ENCODE measurements around the gene VPS54. TPM values are rescaled to one million over a fixed set of nuclear protein-coding genes. Genes with fewer than 3 reads are reported as not detected.

The VPS54 gene
- total RNA-seq, 1 experiment from 2014 or later = 12.4 TPM

GRCh38 chr2:63862806-63863205, 156.4 kb downstream of the VPS54 start:
- no peaks in the 10 kb centered on the region for H4K20me1 ChIP-seq (ENCODE audit: insufficient read depth)
- DNase-seq (ENCODE audit: low read depth, low spot score) = peak; percentile 70
- no peaks in the 10 kb centered on the region for H3K9me3 ChIP-seq (ENCODE audit: control insufficient read depth in 1 of 2, insufficient read depth in 1 of 2, low read depth in 1 of 2, low read length in 2 of 2)
- peak overlapping the region; percentile 19; the same call in 1 of the 2 replicates for H3K9ac ChIP-seq (ENCODE audit: low read length)
- H3K27ac ChIP-seq (ENCODE audit: low read depth, low read length) = peak overlapping the region; percentile 58; the same call in 1 of the 2 replicates
- no TSS peak for BruUV-seq (replicated peaks)
- CTCF ChIA-PET = interaction anchor here (0.7 to 2.8 kb wide), 3 partner anchors 164 to 171 kb away, joined by 3 to 21 read pairs (median 9); no protein-coding TSS in a partner anchor
- ATAC-seq = peak; percentile 81
- RAD21 ChIA-PET (ENCODE audit: low non-redundant PET in 1 of 2, low total read pairs in 2 of 2, uncharacterized antibody in 2 of 2, unreplicated experiment in 2 of 2) = no interaction called here
- no peak overlapping the region for H2AFZ ChIP-seq (ENCODE audit: low read depth, low read length, poor library complexity, severe bottlenecking)
- no peaks in the 10 kb centered on the region for H3K79me2 ChIP-seq (ENCODE audit: insufficient read depth, low read length)
- no peaks in the 10 kb centered on the region for H3K27me3 ChIP-seq (ENCODE audit: insufficient read depth, low read length)
- peaks cover 3 to 4% of the 10 kb centered on the region in 2 experiments; a peak in 3 of 4 replicates for H3K36me3 ChIP-seq (ENCODE audit: control insufficient read depth in 1 of 2, insufficient read depth in 2 of 2, low read length in 2 of 2)
- peak overlapping the region; percentile 59 for H3K4me2 ChIP-seq (ENCODE audit: low read length)
- POLR2A ChIA-PET = no interaction called here
- intact Hi-C loops (cut with micrococcal nuclease) = loop anchor here (5.0 kb wide), 1 partner anchor 271 kb away; no protein-coding TSS in a partner anchor
- peaks cover 11 to 17% of the 10 kb centered on the region in 2 experiments for H3K4me1 ChIP-seq (ENCODE audit: control insufficient read depth in 1 of 2, insufficient read depth in 2 of 2, low read length in 2 of 2)
- no peak overlapping the region for H3K4me3 ChIP-seq (replicated peaks in 1 of 2; ENCODE audit: low read depth in 1 of 2, low read length in 2 of 2)
- no peaks in the 10 kb centered on the region for H3K9me2 ChIP-seq (ENCODE audit: insufficient read depth)
- no peak for TF ChIP-seq MAX (IDR thresholded peaks at IDR 0.05)
- TF ChIP-seq FOSL1 (IDR thresholded peaks at IDR 0.05; ENCODE audit: low read depth) = peak; percentile 74
- TF ChIP-seq RAD21 (IDR thresholded peaks at IDR 0.05; ENCODE audit: low read depth) = no peak
- TF ChIP-seq CBX3 (IDR thresholded peaks at IDR 0.05; ENCODE audit: low read depth) = no peak
- peak; percentile 54 for TF ChIP-seq SP1 (IDR thresholded peaks at IDR 0.05; ENCODE audit: low read depth)
- no peak for TF ChIP-seq EGR1 (IDR thresholded peaks at IDR 0.05; ENCODE audit: low read depth)
- TF ChIP-seq ATF3 (IDR thresholded peaks at IDR 0.05) = peak; percentile 55
- peak; percentile 49 for TF ChIP-seq CEBPB (IDR thresholded peaks at IDR 0.05; ENCODE audit: low read depth)
- peak; percentile 77 for TF ChIP-seq JUND (IDR thresholded peaks at IDR 0.05)

- H3K27me3 ChIP-seq (ENCODE audit: insufficient read depth, low read length) = no peaks in the 10 kb centered on the region
- TF ChIP-seq MAX (IDR thresholded peaks at IDR 0.05) = peak; percentile 46
- peak; percentile 69 for TF ChIP-seq RAD21 (IDR thresholded peaks at IDR 0.05; ENCODE audit: low read depth)
- TF ChIP-seq CTCF (IDR thresholded peaks at IDR 0.05 in 2 of 3, conservative IDR thresholded peaks at IDR 0.05 in 1 of 3; ENCODE audit: borderline replicate concordance in 1 of 3, insufficient read depth in 1 of 3, low read depth in 2 of 3, low read length in 2 of 3) = peak; percentile 45 to 58 (median 57); a peak in 4 of 6 replicates
- no peak for TF ChIP-seq POLR2A (IDR thresholded peaks at IDR 0.05; ENCODE audit: borderline replicate concordance, extremely low read depth, insufficient read depth, insufficient read length)
- H2AFZ ChIP-seq (ENCODE audit: low read depth, low read length, poor library complexity, severe bottlenecking) = no peak overlapping the region
- H3K9ac ChIP-seq (ENCODE audit: low read length) = no peak overlapping the region
- no peaks in the 10 kb centered on the region for H3K79me2 ChIP-seq (ENCODE audit: insufficient read depth, low read length)
- DNase-seq (ENCODE audit: low read depth, low spot score) (peak; percentile 51), ATAC-seq (peak; percentile 69)
- no peaks in the 10 kb centered on the region for H4K20me1 ChIP-seq (ENCODE audit: insufficient read depth)
- no peaks in the 10 kb centered on the region for H3K9me3 ChIP-seq (ENCODE audit: control insufficient read depth in 1 of 2, insufficient read depth in 1 of 2, low read depth in 1 of 2, low read length in 2 of 2)
- ChIA-PET POLR2A (interaction anchor here (0.8 to 1.5 kb wide), 3 partner anchors 13 to 163 kb away, joined by 3 to 8 read pairs (median 3); partner anchors contain the start of gene UGP2), RAD21 (ENCODE audit: low non-redundant PET in 1 of 2, low total read pairs in 2 of 2, uncharacterized antibody in 2 of 2, unreplicated experiment in 2 of 2) (interaction anchor here (0.6 to 1.6 kb wide), 6 partner anchors 14 to 171 kb away, joined by 3 to 13 read pairs (median 6); no protein-coding TSS in a partner anchor), CTCF (interaction anchor here (0.8 to 2.8 kb wide), 13 partner anchors 8 to 783 kb away, joined by 3 to 21 read pairs (median 7); partner anchors contain the start of gene UGP2)
- intact Hi-C loops (cut with micrococcal nuclease) = loop anchor here (1.0 to 5.0 kb wide), 2 partner anchors 169 to 269 kb away; no protein-coding TSS in a partner anchor
- H3K36me3 ChIP-seq (ENCODE audit: control insufficient read depth in 1 of 2, insufficient read depth in 2 of 2, low read length in 2 of 2) = peaks cover 5 to 9% of the 10 kb centered on the region in 2 experiments
- no peak overlapping the region for H3K4me3 ChIP-seq (replicated peaks in 1 of 2; ENCODE audit: low read depth in 1 of 2, low read length in 2 of 2)
- H3K9me2 ChIP-seq (ENCODE audit: insufficient read depth) = no peaks in the 10 kb centered on the region
- peaks cover 11 to 17% of the 10 kb centered on the region in 2 experiments for H3K4me1 ChIP-seq (ENCODE audit: control insufficient read depth in 1 of 2, insufficient read depth in 2 of 2, low read length in 2 of 2)
- no peak overlapping the region for H3K27ac ChIP-seq (ENCODE audit: low read depth, low read length)
- no TSS peak for BruUV-seq (replicated peaks)
- no peak overlapping the region for H3K4me2 ChIP-seq (ENCODE audit: low read length)
Measured at GRCh38 chr2:63861220-63861822, 157.9 kb downstream of the VPS54 start.
